DOHH2 (cell line): ENCODE data around the gene CD247.

Experiments used
- EZH2phosphoT487 ChIP-seq: fragments of 200-600 bp; sonication (generic); IDR thresholded peaks from 2 replicates; pipeline ENCODE4 v1.6.1; 2017; ENCODE audit warnings: borderline replicate concordance, mild to moderate bottlenecking, antibody characterized with exemption, low read length, moderate library complexity, mixed read lengths
- TF ChIP-seq, protein P1 (sequence below): fragments of 200-600 bp; sonication (generic); IDR thresholded peaks from one replicate; pipeline ENCODE4 v1.5.1; 2014; ENCODE audit warnings: antibody characterized with exemption, mild to moderate bottlenecking, low read depth, low read length; ENCODE audit not compliant: poor library complexity, severe bottlenecking

GRCh38 chr1:167442142-167442848 lies 76.0 kb downstream of the CD247 start:
- TF ChIP-seq, protein P1, sequence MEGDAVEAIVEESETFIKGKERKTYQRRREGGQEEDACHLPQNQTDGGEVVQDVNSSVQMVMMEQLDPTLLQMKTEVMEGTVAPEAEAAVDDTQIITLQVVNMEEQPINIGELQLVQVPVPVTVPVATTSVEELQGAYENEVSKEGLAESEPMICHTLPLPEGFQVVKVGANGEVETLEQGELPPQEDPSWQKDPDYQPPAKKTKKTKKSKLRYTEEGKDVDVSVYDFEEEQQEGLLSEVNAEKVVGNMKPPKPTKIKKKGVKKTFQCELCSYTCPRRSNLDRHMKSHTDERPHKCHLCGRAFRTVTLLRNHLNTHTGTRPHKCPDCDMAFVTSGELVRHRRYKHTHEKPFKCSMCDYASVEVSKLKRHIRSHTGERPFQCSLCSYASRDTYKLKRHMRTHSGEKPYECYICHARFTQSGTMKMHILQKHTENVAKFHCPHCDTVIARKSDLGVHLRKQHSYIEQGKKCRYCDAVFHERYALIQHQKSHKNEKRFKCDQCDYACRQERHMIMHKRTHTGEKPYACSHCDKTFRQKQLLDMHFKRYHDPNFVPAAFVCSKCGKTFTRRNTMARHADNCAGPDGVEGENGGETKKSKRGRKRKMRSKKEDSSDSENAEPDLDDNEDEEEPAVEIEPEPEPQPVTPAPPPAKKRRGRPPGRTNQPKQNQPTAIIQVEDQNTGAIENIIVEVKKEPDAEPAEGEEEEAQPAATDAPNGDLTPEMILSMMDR: peak; percentile 94
- no peak for TF ChIP-seq EZH2phosphoT487
